ENCODE measurements around the gene CD83.

CD83 gene

DNA sequence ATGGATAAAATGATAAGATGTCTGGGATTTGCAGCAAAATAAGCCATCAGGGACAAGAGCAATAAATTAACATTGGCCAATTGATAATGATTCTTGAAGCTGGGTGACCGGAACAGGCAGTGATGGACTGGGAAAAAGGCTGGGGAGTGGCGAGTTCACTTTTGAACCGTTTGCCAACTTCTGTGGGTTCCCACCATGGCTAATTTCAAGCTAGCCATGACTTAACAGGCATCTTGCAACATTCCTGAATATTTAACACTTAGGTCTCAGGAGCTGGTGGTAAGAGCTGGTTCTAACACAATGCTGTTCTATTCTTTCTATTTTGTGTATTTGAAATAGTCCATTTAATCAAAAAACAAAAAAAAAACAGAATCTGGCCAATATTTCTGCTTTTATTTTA, 37.6 kb upstream of the CD83 start:
- no peak overlapping the region for H3K4me3 ChIP-seq (ENCODE audit: low read length in 2 of 2)
- no peak overlapping the region for H3K27ac ChIP-seq (ENCODE audit: low read length)
- no peaks in the 10 kb centered on the region for H3K36me3 ChIP-seq (ENCODE audit: control insufficient read depth in 2 of 2, insufficient read depth in 2 of 2, low read length in 2 of 2)
- H3K27me3 ChIP-seq (ENCODE audit: control insufficient read depth in 1 of 2, insufficient read depth in 2 of 2, low read length in 2 of 2): no peaks in the 10 kb centered on the region
- H3K9me3 ChIP-seq (ENCODE audit: control insufficient read depth in 2 of 2, low read length in 2 of 2): no peaks in the 10 kb centered on the region
- H3K4me1 ChIP-seq (ENCODE audit: control insufficient read depth, insufficient read depth, low read length): no peaks in the 10 kb centered on the region
- H3K9ac ChIP-seq (ENCODE audit: low read length in 2 of 2): no peak overlapping the region

DNA sequence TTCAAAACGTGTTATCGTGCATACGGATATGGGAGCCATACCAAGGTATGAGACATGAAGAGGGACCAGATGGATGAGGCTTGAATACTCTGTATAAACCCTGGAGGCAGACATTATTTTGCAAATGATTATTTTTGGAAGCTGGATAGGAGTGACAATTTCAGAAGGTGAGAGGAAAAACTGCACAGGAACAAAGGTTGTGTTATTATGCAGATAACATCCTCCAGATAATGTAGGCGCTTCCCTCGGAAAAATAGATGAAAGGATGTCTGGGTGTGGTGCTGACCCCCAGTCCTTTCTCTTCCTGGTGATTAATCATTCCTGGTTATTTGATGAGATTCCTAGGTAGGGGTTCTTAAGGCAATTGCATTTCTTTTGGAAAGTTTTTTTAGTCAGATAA, 36.4 kb upstream of the CD83 start:
- H3K27me3 ChIP-seq (ENCODE audit: control insufficient read depth in 1 of 2, insufficient read depth in 2 of 2, low read length in 2 of 2): no peaks in the 10 kb centered on the region
- H3K9ac ChIP-seq (ENCODE audit: low read length in 2 of 2): no peak overlapping the region

DNA sequence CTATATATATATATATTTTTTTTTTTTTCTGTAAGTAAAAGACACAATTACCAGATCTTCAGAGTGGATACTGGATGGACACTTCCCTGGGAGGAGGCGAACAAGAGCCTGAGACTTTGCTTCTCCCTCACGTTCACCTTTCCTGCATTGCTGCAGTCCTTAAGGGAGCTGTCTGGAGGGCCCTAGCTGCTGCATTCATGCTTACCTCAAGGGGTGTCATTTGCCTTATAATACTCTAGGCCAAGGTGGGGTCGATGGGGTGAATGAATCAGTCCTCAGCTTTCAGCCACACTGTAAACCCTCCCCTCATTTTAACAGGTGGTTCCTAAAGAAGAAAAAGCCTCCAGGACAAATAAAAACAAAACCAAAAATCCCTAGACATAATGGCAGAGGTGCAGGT, 34.8 kb upstream of the CD83 start:
- Histone ChIP-seq H3K27ac (ENCODE audit: low read length) (no peak overlapping the region), H3K9ac (ENCODE audit: low read length in 2 of 2) (no peak overlapping the region), H3K9me3 (ENCODE audit: control insufficient read depth in 2 of 2, low read length in 2 of 2) (no peaks in the 10 kb centered on the region), H3K27me3 (ENCODE audit: control insufficient read depth in 1 of 2, insufficient read depth in 2 of 2, low read length in 2 of 2) (no peaks in the 10 kb centered on the region), H3K4me3 (ENCODE audit: low read length in 2 of 2) (no peak overlapping the region), H3K4me1 (ENCODE audit: control insufficient read depth, insufficient read depth, low read length) (no peaks in the 10 kb centered on the region), H3K36me3 (ENCODE audit: control insufficient read depth in 2 of 2, insufficient read depth in 2 of 2, low read length in 2 of 2) (no peaks in the 10 kb centered on the region)

More for the DNA sequence above, 36.4 kb upstream of the CD83 start:
- H3K4me1 ChIP-seq (ENCODE audit: control insufficient read depth, insufficient read depth, low read length): no peaks in the 10 kb centered on the region
- no peaks in the 10 kb centered on the region for H3K36me3 ChIP-seq (ENCODE audit: control insufficient read depth in 2 of 2, insufficient read depth in 2 of 2, low read length in 2 of 2)
- no peaks in the 10 kb centered on the region for H3K9me3 ChIP-seq (ENCODE audit: control insufficient read depth in 2 of 2, low read length in 2 of 2)
- H3K4me3 ChIP-seq (ENCODE audit: low read length in 2 of 2): no peak overlapping the region
- H3K27ac ChIP-seq (ENCODE audit: low read length): no peak overlapping the region

DNA sequence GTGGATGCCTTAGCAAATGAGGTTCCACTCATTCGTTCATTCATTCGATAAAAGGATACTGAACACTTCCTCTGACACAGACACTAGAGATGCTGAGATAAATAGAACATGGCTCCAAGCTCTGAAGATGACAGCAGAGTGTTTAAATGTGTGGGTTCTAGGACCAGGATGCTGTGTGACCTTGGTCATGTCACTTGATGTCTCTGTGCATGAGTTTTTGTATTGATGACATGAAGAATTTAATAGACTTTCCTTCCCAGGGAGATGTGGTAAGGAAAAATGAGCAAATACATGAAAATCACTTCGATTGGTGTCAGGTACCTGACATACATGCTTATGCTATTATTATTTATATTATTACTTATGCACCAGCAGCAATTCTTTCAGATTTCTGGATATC, 34.3 kb upstream of the CD83 start:
- no peaks in the 10 kb centered on the region for H3K36me3 ChIP-seq (ENCODE audit: control insufficient read depth in 2 of 2, insufficient read depth in 2 of 2, low read length in 2 of 2)
- no peak overlapping the region for H3K4me3 ChIP-seq (ENCODE audit: low read length in 2 of 2)
- no peaks in the 10 kb centered on the region for H3K9me3 ChIP-seq (ENCODE audit: control insufficient read depth in 2 of 2, low read length in 2 of 2)
- no peaks in the 10 kb centered on the region for H3K4me1 ChIP-seq (ENCODE audit: control insufficient read depth, insufficient read depth, low read length)
- H3K9ac ChIP-seq (ENCODE audit: low read length in 2 of 2): no peak overlapping the region
- no peaks in the 10 kb centered on the region for H3K27me3 ChIP-seq (ENCODE audit: control insufficient read depth in 1 of 2, insufficient read depth in 2 of 2, low read length in 2 of 2)
- no peak overlapping the region for H3K27ac ChIP-seq (ENCODE audit: low read length)

DNA sequence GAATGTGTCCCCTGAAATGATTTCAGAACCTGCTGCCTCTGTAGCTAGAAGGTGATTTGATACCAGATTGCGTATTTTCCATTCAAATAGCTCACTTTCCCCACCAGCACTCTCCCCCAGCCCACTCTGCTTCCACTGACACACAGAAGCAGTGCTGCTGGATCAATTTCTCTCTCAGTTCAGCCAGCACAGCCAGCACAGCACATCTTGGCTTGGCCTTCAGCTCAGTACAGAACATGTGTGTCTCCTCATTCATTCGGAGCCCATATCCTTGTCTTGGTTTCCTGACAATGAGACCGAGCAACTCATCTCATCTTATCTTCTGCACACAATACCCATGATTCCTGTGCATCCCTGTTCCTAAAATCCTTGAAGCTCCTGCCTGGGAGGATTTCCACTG, 33.8 kb upstream of the CD83 start:
- Histone ChIP-seq H3K27ac (ENCODE audit: low read length) (no peak overlapping the region), H3K4me3 (ENCODE audit: low read length in 2 of 2) (no peak overlapping the region), H3K9me3 (ENCODE audit: control insufficient read depth in 2 of 2, low read length in 2 of 2) (no peaks in the 10 kb centered on the region), H3K36me3 (ENCODE audit: control insufficient read depth in 2 of 2, insufficient read depth in 2 of 2, low read length in 2 of 2) (no peaks in the 10 kb centered on the region), H3K27me3 (ENCODE audit: control insufficient read depth in 1 of 2, insufficient read depth in 2 of 2, low read length in 2 of 2) (peaks cover 0 to 3% of the 10 kb centered on the region in 2 donors), H3K4me1 (ENCODE audit: control insufficient read depth, insufficient read depth, low read length) (no peaks in the 10 kb centered on the region), H3K9ac (ENCODE audit: low read length in 2 of 2) (no peak overlapping the region)

DNA sequence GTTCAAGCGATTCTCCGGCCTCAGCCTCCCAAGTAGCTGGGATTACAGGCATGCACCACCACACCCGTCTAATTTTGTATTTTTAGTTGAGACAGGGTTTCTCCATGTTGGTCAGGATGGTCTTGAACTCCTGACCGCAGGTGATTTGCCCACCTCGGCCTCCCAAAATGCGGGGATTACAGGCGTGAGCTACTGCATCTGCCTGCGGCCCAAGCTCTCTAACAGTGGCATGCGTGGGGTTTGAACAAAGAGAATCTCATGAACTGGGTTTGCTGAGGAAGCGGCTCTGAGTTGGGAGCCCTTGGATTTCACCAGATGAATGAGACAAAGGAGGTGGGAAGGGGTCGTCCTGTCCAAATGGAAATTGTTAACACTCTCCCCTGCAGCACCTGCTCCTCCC, 33.2 kb upstream of the CD83 start:
- Histone ChIP-seq H3K36me3 (ENCODE audit: control insufficient read depth in 2 of 2, insufficient read depth in 2 of 2, low read length in 2 of 2) (no peaks in the 10 kb centered on the region), H3K27ac (ENCODE audit: low read length) (no peak overlapping the region), H3K27me3 (ENCODE audit: control insufficient read depth in 1 of 2, insufficient read depth in 2 of 2, low read length in 2 of 2) (peaks cover 0 to 3% of the 10 kb centered on the region in 2 donors), H3K9ac (ENCODE audit: low read length in 2 of 2) (no peak overlapping the region), H3K4me3 (ENCODE audit: low read length in 2 of 2) (no peak overlapping the region), H3K4me1 (ENCODE audit: control insufficient read depth, insufficient read depth, low read length) (no peaks in the 10 kb centered on the region), H3K9me3 (ENCODE audit: control insufficient read depth in 2 of 2, low read length in 2 of 2) (no peaks in the 10 kb centered on the region)

DNA sequence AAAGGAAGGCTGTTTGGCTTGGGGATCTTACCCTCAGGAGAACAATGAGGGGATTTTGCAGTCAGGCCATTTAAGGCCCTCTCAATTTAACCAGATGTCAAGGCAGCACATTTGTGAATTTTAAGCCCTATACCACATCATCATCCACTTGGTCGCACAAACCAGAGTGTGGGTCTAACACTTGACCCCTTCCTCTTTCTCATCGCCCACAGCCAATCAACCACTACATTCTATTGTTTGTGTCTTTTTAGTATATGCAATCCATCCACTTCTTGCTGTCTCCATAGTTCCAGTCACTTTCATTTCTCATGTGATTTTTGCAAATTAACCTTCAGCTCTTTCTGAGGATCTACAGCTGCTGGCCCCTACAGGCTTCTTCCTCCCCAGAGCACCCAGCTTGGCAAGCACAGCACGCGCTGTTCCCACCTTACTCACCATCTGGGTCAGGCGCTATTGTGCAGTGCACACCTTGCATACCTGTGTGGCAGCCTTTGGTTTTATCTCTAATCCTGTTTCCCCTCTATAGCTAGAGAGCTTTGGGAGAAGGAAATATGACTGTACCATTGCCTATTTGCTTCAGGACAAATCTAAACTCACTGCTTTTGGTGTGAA, 32.3 kb upstream of the CD83 start:
- no peak overlapping the region for H3K4me3 ChIP-seq (ENCODE audit: low read length in 2 of 2)
- H3K9ac ChIP-seq (ENCODE audit: low read length in 2 of 2): no peak overlapping the region
- H3K27ac ChIP-seq (ENCODE audit: low read length): no peak overlapping the region
- H3K9me3 ChIP-seq (ENCODE audit: control insufficient read depth in 2 of 2, low read length in 2 of 2): no peaks in the 10 kb centered on the region
- no peaks in the 10 kb centered on the region for H3K36me3 ChIP-seq (ENCODE audit: control insufficient read depth in 2 of 2, insufficient read depth in 2 of 2, low read length in 2 of 2)
- H3K4me1 ChIP-seq (ENCODE audit: control insufficient read depth, insufficient read depth, low read length): no peaks in the 10 kb centered on the region
- H3K27me3 ChIP-seq (ENCODE audit: control insufficient read depth in 1 of 2, insufficient read depth in 2 of 2, low read length in 2 of 2): peaks cover 0 to 3% of the 10 kb centered on the region in 2 donors

DNA sequence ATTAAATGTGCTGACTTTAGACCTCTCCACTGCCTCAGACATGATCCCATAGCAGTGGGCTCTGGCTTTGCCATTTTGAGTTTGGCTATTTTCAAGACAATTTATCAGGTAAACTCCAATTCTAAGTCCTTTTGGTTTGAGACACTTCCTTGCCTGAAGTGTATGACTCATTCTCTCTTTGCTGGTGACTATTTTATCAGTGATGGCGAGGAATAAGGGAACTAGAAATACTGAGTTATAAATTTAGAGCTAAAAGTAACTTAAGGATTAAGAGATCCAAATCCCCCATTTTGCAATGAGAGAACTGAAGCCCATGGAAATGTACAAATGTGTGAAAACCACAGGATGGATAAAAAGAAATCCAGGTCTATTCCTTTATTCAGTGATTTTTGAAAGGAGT, 30.9 kb upstream of the CD83 start:
- H3K9ac ChIP-seq (ENCODE audit: low read length in 2 of 2): no peak overlapping the region
- H3K4me1 ChIP-seq (ENCODE audit: control insufficient read depth, insufficient read depth, low read length): no peaks in the 10 kb centered on the region
- no peaks in the 10 kb centered on the region for H3K36me3 ChIP-seq (ENCODE audit: control insufficient read depth in 2 of 2, insufficient read depth in 2 of 2, low read length in 2 of 2)
- no peak overlapping the region for H3K27ac ChIP-seq (ENCODE audit: low read length)
- H3K9me3 ChIP-seq (ENCODE audit: control insufficient read depth in 2 of 2, low read length in 2 of 2): peaks cover 0 to 3% of the 10 kb centered on the region in 2 donors
- peaks cover 0 to 3% of the 10 kb centered on the region in 2 donors for H3K27me3 ChIP-seq (ENCODE audit: control insufficient read depth in 1 of 2, insufficient read depth in 2 of 2, low read length in 2 of 2)
- no peak overlapping the region for H3K4me3 ChIP-seq (ENCODE audit: low read length in 2 of 2)

DNA sequence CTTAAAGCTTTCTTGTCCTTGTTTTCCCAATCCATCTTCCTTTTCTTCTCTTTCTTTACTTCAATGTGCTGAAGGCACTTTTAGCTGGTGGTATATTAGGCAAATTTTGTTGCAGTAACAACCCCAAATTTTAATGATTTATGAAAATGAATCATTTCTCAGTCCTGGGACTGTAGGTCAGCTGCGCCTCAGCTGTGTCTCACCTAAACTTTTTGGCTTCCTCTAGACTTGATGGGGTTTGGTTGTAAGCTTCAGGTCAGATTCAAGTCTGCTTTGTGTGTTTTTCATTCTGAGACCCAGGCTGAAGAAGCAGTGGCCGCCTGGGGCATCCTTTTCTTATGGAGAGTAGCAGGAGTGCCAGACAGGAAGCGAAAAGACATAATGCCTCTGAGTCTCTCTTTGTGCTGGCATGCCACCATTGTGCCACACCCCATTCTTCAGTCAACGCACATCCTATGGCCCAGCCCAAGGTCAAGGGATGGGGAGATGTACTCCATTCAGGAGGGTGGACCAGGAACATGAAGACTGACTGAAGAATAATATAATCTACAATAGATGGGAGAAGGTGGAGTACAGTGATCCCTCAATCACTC, 28.9 kb upstream of the CD83 start:
- Histone ChIP-seq H3K9me3 (ENCODE audit: control insufficient read depth in 2 of 2, low read length in 2 of 2) (peaks cover 0 to 3% of the 10 kb centered on the region in 2 donors), H3K36me3 (ENCODE audit: control insufficient read depth in 2 of 2, insufficient read depth in 2 of 2, low read length in 2 of 2) (no peaks in the 10 kb centered on the region), H3K27ac (ENCODE audit: low read length) (no peak overlapping the region), H3K27me3 (ENCODE audit: control insufficient read depth in 1 of 2, insufficient read depth in 2 of 2, low read length in 2 of 2) (peaks cover 0 to 3% of the 10 kb centered on the region in 2 donors), H3K9ac (ENCODE audit: low read length in 2 of 2) (no peak overlapping the region), H3K4me1 (ENCODE audit: control insufficient read depth, insufficient read depth, low read length) (no peaks in the 10 kb centered on the region), H3K4me3 (ENCODE audit: low read length in 2 of 2) (no peak overlapping the region)

DNA sequence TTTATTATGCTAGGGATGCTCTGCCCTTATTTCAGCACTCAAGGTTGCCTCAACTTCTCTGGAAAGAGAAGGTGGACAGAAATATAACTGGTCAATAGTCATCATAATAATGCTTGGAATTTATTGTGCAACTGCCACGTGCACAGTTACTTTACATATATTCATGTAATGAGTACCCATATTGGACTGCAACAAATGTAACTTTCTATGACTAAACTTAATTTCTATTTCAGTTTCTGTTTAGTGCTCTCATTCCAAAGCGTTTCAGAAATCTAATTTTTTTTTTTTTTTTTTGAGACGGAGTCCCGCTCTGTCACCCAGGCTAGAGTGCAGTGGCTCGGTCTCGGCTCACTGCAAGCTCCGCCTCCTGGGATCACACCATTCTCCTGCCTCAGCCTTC, 28.3 kb upstream of the CD83 start:
- H3K36me3 ChIP-seq (ENCODE audit: control insufficient read depth in 2 of 2, insufficient read depth in 2 of 2, low read length in 2 of 2): no peaks in the 10 kb centered on the region
- H3K27me3 ChIP-seq (ENCODE audit: control insufficient read depth in 1 of 2, insufficient read depth in 2 of 2, low read length in 2 of 2): peaks cover 0 to 3% of the 10 kb centered on the region in 2 donors
- H3K4me1 ChIP-seq (ENCODE audit: control insufficient read depth, insufficient read depth, low read length): no peaks in the 10 kb centered on the region
- peaks cover 0 to 3% of the 10 kb centered on the region in 2 donors for H3K9me3 ChIP-seq (ENCODE audit: control insufficient read depth in 2 of 2, low read length in 2 of 2)
- no peak overlapping the region for H3K27ac ChIP-seq (ENCODE audit: low read length)
- H3K4me3 ChIP-seq (ENCODE audit: low read length in 2 of 2): no peak overlapping the region
- H3K9ac ChIP-seq (ENCODE audit: low read length in 2 of 2): no peak overlapping the region

DNA sequence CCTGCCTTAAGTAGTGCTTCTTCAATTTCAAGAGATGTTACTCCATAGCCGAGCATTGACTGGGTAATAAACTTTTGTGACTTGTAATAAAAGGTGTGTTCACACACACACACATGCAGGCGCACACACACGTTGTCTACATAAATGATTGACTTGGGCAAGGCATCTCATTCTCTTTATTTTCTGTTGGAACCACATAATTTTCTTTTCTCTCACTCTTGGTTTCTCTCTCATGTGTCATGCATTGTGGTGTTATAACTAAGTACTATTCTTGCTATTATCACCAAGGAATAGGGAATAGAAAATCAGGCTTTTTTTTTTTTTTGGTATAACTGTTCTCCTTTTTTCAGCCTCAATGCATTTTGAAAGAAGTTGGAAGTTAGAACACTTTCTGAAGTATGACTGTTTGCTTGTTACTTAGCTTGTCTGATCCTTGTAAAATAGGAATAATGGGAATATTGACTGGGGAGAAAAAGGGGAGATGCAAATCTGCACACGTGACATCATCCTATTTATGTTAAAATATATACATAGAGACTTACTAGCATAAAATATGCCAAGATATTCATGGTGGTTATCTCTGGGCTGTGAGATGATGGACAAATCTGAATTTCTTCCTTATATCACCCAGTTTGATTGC, 26.1 kb upstream of the CD83 start:
- Histone ChIP-seq H3K36me3 (ENCODE audit: control insufficient read depth in 2 of 2, insufficient read depth in 2 of 2, low read length in 2 of 2) (no peaks in the 10 kb centered on the region), H3K4me1 (ENCODE audit: control insufficient read depth, insufficient read depth, low read length) (no peaks in the 10 kb centered on the region), H3K9me3 (ENCODE audit: control insufficient read depth in 2 of 2, low read length in 2 of 2) (peaks cover 0 to 3% of the 10 kb centered on the region in 2 donors), H3K9ac (ENCODE audit: low read length in 2 of 2) (no peak overlapping the region), H3K27ac (ENCODE audit: low read length) (no peak overlapping the region), H3K27me3 (ENCODE audit: control insufficient read depth in 1 of 2, insufficient read depth in 2 of 2, low read length in 2 of 2) (peaks cover 0 to 3% of the 10 kb centered on the region in 2 donors), H3K4me3 (ENCODE audit: low read length in 2 of 2) (no peak overlapping the region)
